ENCODE measurements around the gene CASKIN2. TPM values are rescaled to one million over a fixed set of nuclear protein-coding genes. Genes with fewer than 3 reads are reported as not detected.

Gene CASKIN2
- total RNA-seq, 6 experiments from 2014 or later = 17.5 to 25.3 (median 21.5) TPM

- H3K9me3 Mint-ChIP-seq = no peaks in the 10 kb centered on the region
- H3K4me3 Mint-ChIP-seq = no peak overlapping the region
- no peak for TF ChIP-seq CTCF (IDR thresholded peaks at IDR 0.05)
- no peaks in the 10 kb centered on the region for H3K36me3 Mint-ChIP-seq (ENCODE audit: low read depth)
- H3K27me3 Mint-ChIP-seq (ENCODE audit: insufficient read depth) = peaks cover 4% of the 10 kb centered on the region
- DNase-seq = no peak
- no peak overlapping the region for H3K27ac Mint-ChIP-seq
- no peaks in the 10 kb centered on the region for H3K4me1 Mint-ChIP-seq (ENCODE audit: low read depth)
These were observed 19.3 kb downstream of the CASKIN2 start for GRCh38 chr17:75496005-75496404.

GRCh38 chr17:75494326-75494877 is 20.9 kb downstream of the CASKIN2 start:
- no peak for TF ChIP-seq CTCF (IDR thresholded peaks at IDR 0.05)
- no peaks in the 10 kb centered on the region for H3K9me3 Mint-ChIP-seq
- no peaks in the 10 kb centered on the region for H3K4me1 Mint-ChIP-seq (ENCODE audit: low read depth)

GRCh38 chr17:75493476-75494129 is 21.7 kb downstream of the CASKIN2 start:
- no peak overlapping the region for H3K27ac Mint-ChIP-seq
- H3K4me3 Mint-ChIP-seq = no peak overlapping the region
- no peak for TF ChIP-seq CTCF (IDR thresholded peaks at IDR 0.05)
- H3K4me1 Mint-ChIP-seq (ENCODE audit: low read depth) = no peaks in the 10 kb centered on the region
- DNase-seq = no peak
- H3K36me3 Mint-ChIP-seq (ENCODE audit: low read depth) = no peaks in the 10 kb centered on the region
- H3K27me3 Mint-ChIP-seq (ENCODE audit: insufficient read depth) = peaks cover 4% of the 10 kb centered on the region
- no peaks in the 10 kb centered on the region for H3K9me3 Mint-ChIP-seq

More at GRCh38 chr17:75494326-75494877, 20.9 kb downstream of the CASKIN2 start:
- Mint-ChIP-seq H3K27me3 (ENCODE audit: insufficient read depth) (peaks cover 4% of the 10 kb centered on the region), H3K36me3 (ENCODE audit: low read depth) (no peaks in the 10 kb centered on the region), H3K27ac (no peak overlapping the region), H3K4me3 (no peak overlapping the region)
- DNase-seq = no peak

GRCh38 chr17:75492555-75493168 is 22.7 kb downstream of the CASKIN2 start:
- Mint-ChIP-seq H3K4me3 (no peak overlapping the region), H3K27me3 (ENCODE audit: insufficient read depth) (peaks cover 4% of the 10 kb centered on the region; the same call in 1 of the 2 replicates), H3K9me3 (no peaks in the 10 kb centered on the region), H3K4me1 (ENCODE audit: low read depth) (no peaks in the 10 kb centered on the region), H3K27ac (no peak overlapping the region), H3K36me3 (ENCODE audit: low read depth) (no peaks in the 10 kb centered on the region)
- DNase-seq = no peak
- no peak for TF ChIP-seq CTCF (IDR thresholded peaks at IDR 0.05)

GRCh38 chr17:75491680-75492079 is 23.7 kb downstream of the CASKIN2 start:
- H3K27me3 Mint-ChIP-seq (ENCODE audit: insufficient read depth) = peaks cover 4% of the 10 kb centered on the region; the same call in 1 of the 2 replicates
- no peak for TF ChIP-seq CTCF (IDR thresholded peaks at IDR 0.05)

More at GRCh38 chr17:75491680-75492079, 23.7 kb downstream of the CASKIN2 start:
- Mint-ChIP-seq H3K27ac (no peak overlapping the region), H3K9me3 (no peaks in the 10 kb centered on the region), H3K4me1 (ENCODE audit: low read depth) (no peaks in the 10 kb centered on the region), H3K4me3 (no peak overlapping the region), H3K36me3 (ENCODE audit: low read depth) (no peaks in the 10 kb centered on the region)
- no peak for DNase-seq

All from HFFc6 (cell line).